GM13976 (cell line): Measurements from ENCODE around the gene SYT14.

ENCODE experiments used
- DNase-seq: peaks from one replicate; pipeline ENCODE4 v3.0.0; 2012; ENCODE audit warnings: low spot score
- CTCF ChIP-seq: IDR thresholded peaks from 2 replicates; pipeline ENCODE4 v1.5.1; 2012; ENCODE audit warnings: borderline replicate concordance, mild to moderate bottlenecking; ENCODE audit not compliant: insufficient read depth; ENCODE audit errors: extremely low read depth, missing control alignments, control extremely low read depth
- in situ Hi-C: fragments of 300-500 bp; cut with MboI; formaldehyde crosslinking; loops from one replicate; pipeline ENCODE4 v1.12.0; 2022; ENCODE audit warnings: low sequenced_read_pairs, mixed read lengths, inconsistent platforms; ENCODE audit not compliant: unreplicated experiment

SYT14 gene

GRCh38 chr1:210001751-210002150 is 63.7 kb downstream of the SYT14 start:
- in situ Hi-C loops, result no loop called here
- TF ChIP-seq CTCF, result no peak
- DNase-seq, result no peak

- in situ Hi-C loops, result no loop called here
- DNase-seq, result no peak
- TF ChIP-seq CTCF, result no peak
These were observed 65.5 kb downstream of the SYT14 start for GRCh38 chr1:210003501-210003900.

- no peak for TF ChIP-seq CTCF
- in situ Hi-C loops, result no loop called here
- DNase-seq, result no peak
These were observed 72.1 kb downstream of the SYT14 start for GRCh38 chr1:210010161-210010560.

GRCh38 chr1:210021145-210021860 is 83.3 kb downstream of the SYT14 start:
- in situ Hi-C loops, result no loop called here
- DNase-seq, result no peak
- TF ChIP-seq CTCF, result no peak

DNA sequence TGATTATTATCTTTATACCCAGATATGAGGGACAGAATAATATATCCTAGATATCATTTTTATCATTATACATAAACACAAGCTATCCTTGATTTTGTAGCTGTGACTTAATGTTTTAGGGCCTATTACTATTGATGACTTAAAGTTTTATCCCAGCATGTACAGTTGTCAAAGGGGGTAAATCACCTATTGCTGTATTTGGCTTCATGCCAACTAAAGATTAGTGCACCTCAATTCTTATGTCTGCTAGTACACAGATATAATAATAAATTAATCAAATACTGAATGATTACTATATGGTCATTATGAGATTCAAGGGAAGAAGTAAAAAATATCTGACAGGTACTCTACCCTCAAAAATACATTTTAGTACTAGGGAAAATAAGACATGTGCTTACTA is 84.0 kb downstream of the SYT14 start:
- DNase-seq, result no peak
- in situ Hi-C loops, result no loop called here

GRCh38 chr1:210024282-210024681 is 86.3 kb downstream of the SYT14 start:
- TF ChIP-seq CTCF, result no peak
- DNase-seq, result no peak
- in situ Hi-C loops, result no loop called here

More for the DNA sequence above, 84.0 kb downstream of the SYT14 start:
- no peak for TF ChIP-seq CTCF

GRCh38 chr1:210024996-210025395 is 87.0 kb downstream of the SYT14 start:
- no peak for TF ChIP-seq CTCF
- in situ Hi-C loops, result no loop called here
- DNase-seq, result no peak
